Measurements from ENCODE around the gene ACTR8. TPM values are rescaled to one million over a fixed set of nuclear protein-coding genes. Genes with fewer than 3 reads are reported as not detected.
A peak's percentile ranks its signal among the peaks of the same experiment; 100 is the strongest.
"Not testable (repeated sequence)": the region's sequence is repeated elsewhere in the genome, so short reads cannot be mapped to it uniquely, and the experiment has no call there.

The ACTR8 gene
- 40.1 TPM for total RNA-seq (ENCODE audit: unreplicated experiment)
- long read RNA-seq, transcript ACTR8-201 (13 exons, 3,629 nt): major isoform, 20 of 25 reads
- long read RNA-seq, partial matches to known transcripts: 2 of 25 reads
- long read RNA-seq, other reads (novel, unspliced or antisense): 3 of 25 reads

GRCh38 chr3:53881691-53882593 lies at the start of gene ACTR8:
TSS of gene ACTR8 (minus strand) at chr3:53882152. CDS start at chr3:53882101, 51 bp downstream.
- Mint-ChIP-seq H3K4me1 (ENCODE audit: unreplicated experiment) (peaks cover 18% of the 10 kb centered on the region), H3K36me3 (ENCODE audit: low read depth, unreplicated experiment) (peaks cover 31% of the 10 kb centered on the region), H3K9me3 (ENCODE audit: unreplicated experiment) (no peaks in the 10 kb centered on the region), H3K4me3 (ENCODE audit: unreplicated experiment) (peak within 1 kb of the TSS; percentile 97), H3K27me3 (ENCODE audit: unreplicated experiment) (peaks cover 7% of the 10 kb centered on the region), H3K27ac (ENCODE audit: unreplicated experiment) (peak within 1 kb of the TSS; percentile 95)
- peak; percentile 93 for DNase-seq (ENCODE audit: low spot score)
- TF ChIP-seq, protein P1, sequence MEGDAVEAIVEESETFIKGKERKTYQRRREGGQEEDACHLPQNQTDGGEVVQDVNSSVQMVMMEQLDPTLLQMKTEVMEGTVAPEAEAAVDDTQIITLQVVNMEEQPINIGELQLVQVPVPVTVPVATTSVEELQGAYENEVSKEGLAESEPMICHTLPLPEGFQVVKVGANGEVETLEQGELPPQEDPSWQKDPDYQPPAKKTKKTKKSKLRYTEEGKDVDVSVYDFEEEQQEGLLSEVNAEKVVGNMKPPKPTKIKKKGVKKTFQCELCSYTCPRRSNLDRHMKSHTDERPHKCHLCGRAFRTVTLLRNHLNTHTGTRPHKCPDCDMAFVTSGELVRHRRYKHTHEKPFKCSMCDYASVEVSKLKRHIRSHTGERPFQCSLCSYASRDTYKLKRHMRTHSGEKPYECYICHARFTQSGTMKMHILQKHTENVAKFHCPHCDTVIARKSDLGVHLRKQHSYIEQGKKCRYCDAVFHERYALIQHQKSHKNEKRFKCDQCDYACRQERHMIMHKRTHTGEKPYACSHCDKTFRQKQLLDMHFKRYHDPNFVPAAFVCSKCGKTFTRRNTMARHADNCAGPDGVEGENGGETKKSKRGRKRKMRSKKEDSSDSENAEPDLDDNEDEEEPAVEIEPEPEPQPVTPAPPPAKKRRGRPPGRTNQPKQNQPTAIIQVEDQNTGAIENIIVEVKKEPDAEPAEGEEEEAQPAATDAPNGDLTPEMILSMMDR (IDR thresholded peaks at IDR 0.05; ENCODE audit: unreplicated experiment): no peak

DNA sequence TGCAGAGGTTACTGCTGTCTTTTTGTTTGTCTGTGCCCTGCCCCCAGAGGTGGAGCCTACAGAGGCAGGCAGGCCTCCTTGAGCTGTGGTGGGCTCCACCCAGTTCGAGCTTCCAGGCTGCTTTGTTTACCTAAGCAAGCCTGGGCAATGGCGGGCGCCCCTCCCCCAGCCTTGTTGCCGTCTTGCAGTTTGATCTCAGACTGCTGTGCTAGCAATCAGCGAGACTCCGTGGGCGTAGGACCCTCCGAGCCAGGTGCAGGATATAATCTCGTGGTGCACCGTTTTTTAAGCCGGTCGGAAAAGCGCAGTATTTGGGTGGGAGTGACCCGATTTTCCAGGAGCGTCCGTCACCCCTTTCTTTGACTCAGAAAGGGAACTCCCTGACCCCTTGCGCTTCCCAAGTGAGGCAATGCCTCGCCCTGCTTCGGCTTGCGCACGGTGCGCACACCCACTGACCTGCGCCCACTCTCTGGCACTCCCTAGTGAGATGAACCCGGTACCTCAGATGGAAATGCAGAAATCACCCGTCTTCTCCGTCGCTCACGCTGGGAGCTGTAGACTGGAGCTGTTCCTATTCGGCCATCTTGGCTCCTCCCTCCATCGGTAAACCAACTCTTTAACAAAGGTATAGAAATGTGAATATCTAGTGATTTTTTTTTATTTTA lies 45.4 kb upstream of the ACTR8 start:
- not testable (repeated sequence) for H3K36me3 Mint-ChIP-seq (ENCODE audit: low read depth, unreplicated experiment); DNase-seq (ENCODE audit: low spot score); H3K4me3 Mint-ChIP-seq (ENCODE audit: unreplicated experiment); H3K27me3 Mint-ChIP-seq (ENCODE audit: unreplicated experiment); H3K9me3 Mint-ChIP-seq (ENCODE audit: unreplicated experiment); H3K27ac Mint-ChIP-seq (ENCODE audit: unreplicated experiment); H3K4me1 Mint-ChIP-seq (ENCODE audit: unreplicated experiment)

- Mint-ChIP-seq H3K27ac (ENCODE audit: unreplicated experiment) (no peak overlapping the region), H3K27me3 (ENCODE audit: unreplicated experiment) (no peaks in the 10 kb centered on the region), H3K4me1 (ENCODE audit: unreplicated experiment) (no peaks in the 10 kb centered on the region), H3K36me3 (ENCODE audit: low read depth, unreplicated experiment) (no peaks in the 10 kb centered on the region), H3K9me3 (ENCODE audit: unreplicated experiment) (no peaks in the 10 kb centered on the region), H3K4me3 (ENCODE audit: unreplicated experiment) (no peak overlapping the region)
- no peak for DNase-seq (ENCODE audit: low spot score)
- TF ChIP-seq, protein P1 (IDR thresholded peaks at IDR 0.05; ENCODE audit: unreplicated experiment): no peak
Observed at GRCh38 chr3:53921296-53921695, 39.3 kb upstream of the ACTR8 start.

DNA sequence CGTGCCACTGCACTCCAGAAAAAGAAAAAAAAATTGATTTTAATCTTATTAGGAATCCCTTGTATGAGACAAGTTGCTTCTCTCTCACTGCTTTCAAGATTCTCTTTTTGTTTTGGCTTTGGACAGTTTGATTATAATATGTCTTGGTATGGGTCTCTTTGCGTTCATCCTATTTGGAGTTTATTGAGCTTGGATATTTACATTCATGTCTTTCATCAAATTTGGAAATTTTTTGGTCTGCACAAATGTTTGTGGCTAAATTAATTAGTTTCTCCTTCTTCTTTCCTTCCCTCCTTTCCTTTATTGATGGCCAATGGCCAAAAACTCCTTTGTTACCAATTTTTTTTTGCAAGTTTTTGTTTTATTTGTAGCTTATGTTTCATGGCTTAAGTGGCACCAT lies 37.8 kb upstream of the ACTR8 start:
- H3K4me1 Mint-ChIP-seq (ENCODE audit: unreplicated experiment): no peaks in the 10 kb centered on the region
- no peak for DNase-seq (ENCODE audit: low spot score)

DNA sequence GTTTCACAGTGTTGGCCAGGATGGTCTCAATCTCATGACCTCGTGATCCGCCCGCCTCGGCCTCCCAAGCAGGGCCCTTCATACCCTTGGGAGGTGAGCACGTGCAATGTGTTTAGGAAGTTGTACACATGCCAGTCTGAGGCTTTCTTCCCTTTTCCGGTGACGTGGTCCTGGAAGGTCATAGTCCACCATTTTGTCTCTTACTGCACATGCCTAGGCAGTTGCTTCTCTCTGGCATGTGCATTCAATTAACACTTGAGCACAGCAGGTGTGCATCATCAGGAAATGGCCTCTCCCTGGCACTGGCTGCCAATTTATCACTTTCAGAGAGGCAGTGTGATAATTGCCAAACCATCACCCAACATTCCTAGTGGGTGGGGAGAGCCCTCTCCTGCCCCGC lies 31.4 kb upstream of the ACTR8 start:
- H3K4me3 Mint-ChIP-seq (ENCODE audit: unreplicated experiment): no peak overlapping the region
- no peak for DNase-seq (ENCODE audit: low spot score)
- no peaks in the 10 kb centered on the region for H3K27me3 Mint-ChIP-seq (ENCODE audit: unreplicated experiment)
- H3K36me3 Mint-ChIP-seq (ENCODE audit: low read depth, unreplicated experiment): no peaks in the 10 kb centered on the region
- H3K4me1 Mint-ChIP-seq (ENCODE audit: unreplicated experiment): no peaks in the 10 kb centered on the region
- H3K27ac Mint-ChIP-seq (ENCODE audit: unreplicated experiment): no peak overlapping the region
- no peaks in the 10 kb centered on the region for H3K9me3 Mint-ChIP-seq (ENCODE audit: unreplicated experiment)
- TF ChIP-seq, protein P1 (IDR thresholded peaks at IDR 0.05; ENCODE audit: unreplicated experiment): no peak

More for the DNA sequence above, 37.8 kb upstream of the ACTR8 start:
- Mint-ChIP-seq H3K27ac (ENCODE audit: unreplicated experiment) (no peak overlapping the region), H3K36me3 (ENCODE audit: low read depth, unreplicated experiment) (no peaks in the 10 kb centered on the region), H3K4me3 (ENCODE audit: unreplicated experiment) (no peak overlapping the region), H3K9me3 (ENCODE audit: unreplicated experiment) (no peaks in the 10 kb centered on the region), H3K27me3 (ENCODE audit: unreplicated experiment) (no peaks in the 10 kb centered on the region)
- TF ChIP-seq, protein P1 (IDR thresholded peaks at IDR 0.05; ENCODE audit: unreplicated experiment): no peak
